NB4 (cell line): ENCODE data around the gene CLPTM1.

Experiments used
- TF ChIP-seq, protein P1 (sequence below): IDR thresholded peaks from 2 replicates; pipeline ENCODE4 v1.6.1; 2011; ENCODE audit warnings: low read depth, low read length
- TF ChIP-seq, protein P2 (sequence below): IDR thresholded peaks from one replicate; pipeline ENCODE4 v1.5.1; 2012; ENCODE audit warnings: low read depth, low read length

DNA sequence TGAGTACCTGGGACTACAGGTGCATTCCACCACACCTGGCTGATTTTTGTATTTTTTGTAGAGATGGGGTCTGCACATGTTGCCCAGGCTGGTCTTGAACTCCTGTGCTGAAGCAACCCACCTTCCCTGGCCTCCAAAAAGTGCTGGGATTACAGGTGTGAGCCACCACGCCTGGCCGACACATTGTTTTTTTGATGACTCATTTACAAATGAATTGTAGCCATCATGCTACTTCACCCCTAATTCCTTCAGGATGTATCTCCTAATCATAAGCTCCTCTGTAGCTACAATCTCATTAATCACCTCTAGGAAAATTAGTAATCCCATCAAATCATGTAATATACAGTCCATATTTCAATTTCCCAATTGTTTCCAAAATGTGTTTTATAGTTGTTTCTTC, 64.0 kb downstream of the CLPTM1 start:
- TF ChIP-seq, protein P1, sequence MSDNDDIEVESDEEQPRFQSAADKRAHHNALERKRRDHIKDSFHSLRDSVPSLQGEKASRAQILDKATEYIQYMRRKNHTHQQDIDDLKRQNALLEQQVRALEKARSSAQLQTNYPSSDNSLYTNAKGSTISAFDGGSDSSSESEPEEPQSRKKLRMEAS, result no peak
- TF ChIP-seq, protein P2, sequence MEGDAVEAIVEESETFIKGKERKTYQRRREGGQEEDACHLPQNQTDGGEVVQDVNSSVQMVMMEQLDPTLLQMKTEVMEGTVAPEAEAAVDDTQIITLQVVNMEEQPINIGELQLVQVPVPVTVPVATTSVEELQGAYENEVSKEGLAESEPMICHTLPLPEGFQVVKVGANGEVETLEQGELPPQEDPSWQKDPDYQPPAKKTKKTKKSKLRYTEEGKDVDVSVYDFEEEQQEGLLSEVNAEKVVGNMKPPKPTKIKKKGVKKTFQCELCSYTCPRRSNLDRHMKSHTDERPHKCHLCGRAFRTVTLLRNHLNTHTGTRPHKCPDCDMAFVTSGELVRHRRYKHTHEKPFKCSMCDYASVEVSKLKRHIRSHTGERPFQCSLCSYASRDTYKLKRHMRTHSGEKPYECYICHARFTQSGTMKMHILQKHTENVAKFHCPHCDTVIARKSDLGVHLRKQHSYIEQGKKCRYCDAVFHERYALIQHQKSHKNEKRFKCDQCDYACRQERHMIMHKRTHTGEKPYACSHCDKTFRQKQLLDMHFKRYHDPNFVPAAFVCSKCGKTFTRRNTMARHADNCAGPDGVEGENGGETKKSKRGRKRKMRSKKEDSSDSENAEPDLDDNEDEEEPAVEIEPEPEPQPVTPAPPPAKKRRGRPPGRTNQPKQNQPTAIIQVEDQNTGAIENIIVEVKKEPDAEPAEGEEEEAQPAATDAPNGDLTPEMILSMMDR, result no peak
